Vagina (tissue), 2 donors: ENCODE results near the gene SOS1. TPM values are rescaled to one million over a fixed set of nuclear protein-coding genes. Genes with fewer than 3 reads are reported as not detected.

Experiments used
- DNase-seq, 2 donors: peaks; one replicate each; pipeline ENCODE4 v3.0.0-alpha.2; 2017; ENCODE audit errors: extremely low spot score in 2 of 2
- H3K27ac ChIP-seq: fragments of 200-600 bp; sonication (generic); one replicate; pipeline ENCODE4 v1.5.1; 2019
- H3K27me3 ChIP-seq: fragments of 200-600 bp; sonication (generic); one replicate; pipeline ENCODE4 v1.5.1; 2019
- H3K36me3 ChIP-seq, 2 donors: fragments of 200-600 bp; sonication (generic); one replicate each; pipeline ENCODE4 v1.5.1; 2017 to 2019
- H3K4me1 ChIP-seq: fragments of 200-600 bp; sonication (generic); one replicate; pipeline ENCODE4 v1.5.1; 2019
- H3K4me3 ChIP-seq, 2 donors: fragments of 200-600 bp; sonication (generic); 1 replicate in 1 of 2; 2 replicates in 1 of 2; pipeline ENCODE4 v1.5.1; 2016 to 2019
- H3K9me3 ChIP-seq: fragments of 200-600 bp; sonication (generic); one replicate; pipeline ENCODE4 v1.5.1; 2019
- CTCF ChIP-seq, 3 experiments: fragments of 450-650 bp in 2 of 3; fragments of 200-600 bp in 1 of 3; sonication (generic) in 1 of 3; IDR thresholded peaks; one replicate each; pipeline ENCODE4 v1.5.1; 2017 to 2019; ENCODE audit warnings: antibody characterized with exemption in 3 of 3, mild to moderate bottlenecking in 2 of 3, moderate library complexity in 2 of 3
- POLR2A ChIP-seq, 2 donors: fragments of 450-650 bp; IDR thresholded peaks; one replicate each; pipeline ENCODE4 v1.6.1; 2017; ENCODE audit warnings: antibody characterized with exemption in 2 of 2, mild to moderate bottlenecking in 2 of 2, moderate library complexity in 2 of 2
- POLR2AphosphoS5 ChIP-seq, 2 donors: sonication (generic); formaldehyde crosslinking; IDR thresholded peaks; one replicate each; pipeline ENCODE4 v1.9.0; 2017; ENCODE audit warnings: antibody characterized with exemption in 2 of 2, mild to moderate bottlenecking in 2 of 2, low read depth in 1 of 2; ENCODE audit not compliant: insufficient read depth in 1 of 2
- intact Hi-C: fragments of 100-400 bp; cut with DNase I; formaldehyde crosslinking; loops from one replicate; pipeline ENCODE4 v1.15.1; 2023
- total RNA-seq: library from RNA; depleted of rRNA; stranded (reverse); fragments of >200 nt; gene quantifications from one replicate; pipeline ENCODE4 v1.2.3, GENCODE V29; 2016

The SOS1 gene
- total RNA-seq, 1 donor from 2014 or later, result 20.1 TPM

- H3K36me3 ChIP-seq, result peaks cover 0 to 11% of the 10 kb centered on the region in 2 donors
- H3K4me1 ChIP-seq, result peaks cover 39% of the 10 kb centered on the region
- no peak overlapping the region for H3K4me3 ChIP-seq
- no peak overlapping the region for H3K27ac ChIP-seq
- DNase-seq, result no peak
- TF ChIP-seq CTCF (IDR thresholded peaks at IDR 0.05) (no peak), POLR2AphosphoS5 (IDR thresholded peaks at IDR 0.05; ENCODE audit: insufficient read depth in 1 of 2, low read depth in 1 of 2) (no peak), POLR2A (IDR thresholded peaks at IDR 0.05) (no peak)
- no peaks in the 10 kb centered on the region for H3K27me3 ChIP-seq
- intact Hi-C loops, result no loop called here
- H3K9me3 ChIP-seq, result no peaks in the 10 kb centered on the region
These were observed 50.9 kb downstream of the SOS1 start for GRCh38 chr2:39069890-39070465.

- TF ChIP-seq POLR2AphosphoS5 (IDR thresholded peaks at IDR 0.05; ENCODE audit: insufficient read depth in 1 of 2, low read depth in 1 of 2) (no peak), POLR2A (IDR thresholded peaks at IDR 0.05) (no peak), CTCF (IDR thresholded peaks at IDR 0.05) (no peak)
- intact Hi-C loops, result no loop called here
- no peak for DNase-seq
- Histone ChIP-seq H3K4me1 (peaks cover 39% of the 10 kb centered on the region), H3K4me3 (no peak overlapping the region), H3K27ac (no peak overlapping the region), H3K27me3 (no peaks in the 10 kb centered on the region), H3K36me3 (peaks cover 0 to 11% of the 10 kb centered on the region in 2 donors), H3K9me3 (no peaks in the 10 kb centered on the region)
These were observed 51.7 kb downstream of the SOS1 start for GRCh38 chr2:39069136-39069515.

- intact Hi-C loops, result no loop called here
- no peak overlapping the region for H3K4me3 ChIP-seq
- TF ChIP-seq POLR2A (IDR thresholded peaks at IDR 0.05) (no peak), POLR2AphosphoS5 (IDR thresholded peaks at IDR 0.05; ENCODE audit: insufficient read depth in 1 of 2, low read depth in 1 of 2) (no peak), CTCF (IDR thresholded peaks at IDR 0.05) (no peak)
- no peak overlapping the region for H3K27ac ChIP-seq
- peaks cover 0 to 11% of the 10 kb centered on the region in 2 donors for H3K36me3 ChIP-seq
- no peak for DNase-seq
- H3K9me3 ChIP-seq, result no peaks in the 10 kb centered on the region
- H3K27me3 ChIP-seq, result no peaks in the 10 kb centered on the region
- H3K4me1 ChIP-seq, result peaks cover 33% of the 10 kb centered on the region
These were observed 52.3 kb downstream of the SOS1 start for GRCh38 chr2:39068299-39069135.

GRCh38 chr2:39065616-39066015, 55.2 kb downstream of the SOS1 start:
- no peaks in the 10 kb centered on the region for H3K9me3 ChIP-seq
- no peak for DNase-seq
- H3K36me3 ChIP-seq, result peaks cover 0 to 11% of the 10 kb centered on the region in 2 donors
- H3K27ac ChIP-seq, result no peak overlapping the region
- no peaks in the 10 kb centered on the region for H3K27me3 ChIP-seq
- TF ChIP-seq CTCF (IDR thresholded peaks at IDR 0.05) (no peak), POLR2A (IDR thresholded peaks at IDR 0.05) (no peak), POLR2AphosphoS5 (IDR thresholded peaks at IDR 0.05; ENCODE audit: insufficient read depth in 1 of 2, low read depth in 1 of 2) (no peak)
- peaks cover 17% of the 10 kb centered on the region for H3K4me1 ChIP-seq
- intact Hi-C loops, result no loop called here
- H3K4me3 ChIP-seq, result no peak overlapping the region

- intact Hi-C loops, result no loop called here
- no peak for DNase-seq
These were observed 58.5 kb downstream of the SOS1 start for GRCh38 chr2:39062320-39062719.

More at GRCh38 chr2:39062320-39062719, 58.5 kb downstream of the SOS1 start:
- H3K27ac ChIP-seq, result no peak overlapping the region
- no peaks in the 10 kb centered on the region for H3K27me3 ChIP-seq
- TF ChIP-seq CTCF (IDR thresholded peaks at IDR 0.05) (no peak), POLR2AphosphoS5 (IDR thresholded peaks at IDR 0.05; ENCODE audit: insufficient read depth in 1 of 2, low read depth in 1 of 2) (no peak), POLR2A (IDR thresholded peaks at IDR 0.05) (no peak)
- peaks cover 10% of the 10 kb centered on the region for H3K4me1 ChIP-seq
- peaks cover 0 to 11% of the 10 kb centered on the region in 2 donors for H3K36me3 ChIP-seq
- H3K4me3 ChIP-seq, result no peak overlapping the region
- H3K9me3 ChIP-seq, result no peaks in the 10 kb centered on the region
